Adipose tissue (tissue), 3 donors: ENCODE data around the gene CPAMD8. TPM values are rescaled to one million over a fixed set of nuclear protein-coding genes. Genes with fewer than 3 reads are reported as not detected.
"Not testable (repeated sequence)": the region's sequence is repeated elsewhere in the genome, so short reads cannot be mapped to it uniquely, and the experiment has no call there.

Experiments
- H3K27ac ChIP-seq: one replicate; pipeline ENCODE4 v1.5.1; 2013; ENCODE audit warnings: low read depth, low read length
- WGBS, 3 donors: extraction: QIAGEN DNeasy Blood & Tissue Kit; methylation state at CpG; one replicate each; pipeline ENCODE4 v1.1.7; 2013; 5-methylcytosine and 5-hydroxymethylcytosine counted together
- polyA plus RNA-seq, 3 donors: library from polyadenylated mRNA; stranded (reverse); fragments of 200-250 nt; gene quantifications; one replicate each; pipeline ENCODE4 v1.2.3, GENCODE V29; 2013
- donor health status: healthy with polysubstance abuse.
- donor health status: Bipolar disorder and iron deficiency.
- donor health status: healthy.

The CPAMD8 gene
- polyA plus RNA-seq, 3 donors = 1.5 to 56.2 (median 9.6) TPM

GRCh38 chr19:16938211-16938610 is 88.4 kb downstream of the CPAMD8 start:
- no peak overlapping the region for H3K27ac ChIP-seq
- 85 to 94% (median 93%) methylated on average over 11 of the region's 11 CpGs for WGBS, 3 donors

- H3K27ac ChIP-seq = not testable (repeated sequence)
- WGBS, 3 donors = 91 to 96% (median 92%) methylated on average over 12 of the region's 12 CpGs
These were observed 88.8 kb downstream of the CPAMD8 start for GRCh38 chr19:16937796-16938195.

- WGBS, 3 donors = 66 to 90% (median 89%) methylated on average over 2 of the region's 2 CpGs
- no peak overlapping the region for H3K27ac ChIP-seq
These were observed 89.7 kb downstream of the CPAMD8 start for GRCh38 chr19:16936901-16937300.

GRCh38 chr19:16934489-16934888 is 92.1 kb downstream of the CPAMD8 start:
- WGBS, 3 donors = 91 to 100% (median 97%) methylated on average over 1 of the region's 1 CpG
- no peak overlapping the region for H3K27ac ChIP-seq

DNA sequence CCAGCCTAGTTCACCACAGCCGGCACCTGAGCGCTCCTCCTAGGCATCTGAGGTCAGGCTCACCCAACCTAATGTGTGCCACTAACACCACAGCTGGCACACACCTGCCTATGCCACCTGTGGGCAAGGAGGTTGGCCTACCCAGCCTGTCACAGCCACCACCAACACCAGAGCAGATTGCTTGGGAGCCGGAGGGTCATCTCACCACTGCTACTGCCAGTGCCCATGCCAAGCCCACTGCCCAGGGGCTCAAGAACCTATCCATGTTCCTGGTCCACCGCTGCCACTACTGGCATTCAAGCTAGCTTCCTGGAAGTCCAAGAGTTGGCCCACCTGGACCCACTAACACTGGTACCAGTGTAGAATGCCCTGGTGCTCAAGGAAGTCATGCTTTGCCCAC is 95.3 kb downstream of the CPAMD8 start:
- no peak overlapping the region for H3K27ac ChIP-seq
- WGBS, 3 donors = 94 to 95% (median 95%) methylated on average over 4 of the region's 4 CpGs

DNA sequence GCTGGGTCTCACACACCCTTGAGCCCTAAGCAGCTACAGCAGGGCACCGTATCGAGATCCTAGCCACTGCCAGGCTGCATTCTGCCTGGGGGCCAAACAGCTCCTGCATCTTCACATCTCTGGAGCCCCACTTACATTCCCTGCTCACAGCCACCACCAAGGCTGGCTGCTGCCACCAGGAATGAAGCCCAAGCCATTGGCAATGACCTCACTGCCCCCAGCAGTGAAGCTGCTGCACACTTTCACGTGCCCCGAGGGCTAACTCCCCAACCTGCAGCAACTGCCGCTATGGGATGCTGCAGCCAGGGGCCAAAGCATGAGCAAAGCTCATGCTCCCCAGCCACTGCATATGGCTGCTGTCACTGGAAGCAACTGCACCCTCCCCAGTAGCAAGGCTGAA is 95.9 kb downstream of the CPAMD8 start:
- WGBS, 3 donors = 69 to 81% (median 75%) methylated on average over 5 of the region's 5 CpGs
- H3K27ac ChIP-seq = no peak overlapping the region

DNA sequence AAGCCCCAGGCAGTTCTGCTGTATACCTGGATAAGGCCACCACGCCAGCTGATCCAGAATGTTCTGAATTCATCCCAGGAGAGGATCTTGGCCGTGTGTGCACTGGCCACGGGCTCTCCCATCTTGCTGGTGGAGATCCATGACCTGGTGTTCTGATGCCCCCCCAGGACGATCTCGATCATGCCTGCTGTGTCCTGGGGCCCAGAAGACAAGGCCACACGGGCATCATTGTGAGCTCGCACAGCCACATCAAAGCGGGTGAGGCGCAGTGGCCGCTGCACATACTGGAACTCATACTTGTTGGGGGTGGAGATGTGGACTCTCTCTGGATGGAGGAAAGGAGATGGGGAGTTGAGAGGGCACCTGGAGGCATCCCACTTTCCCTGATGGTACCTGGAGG is 97.7 kb downstream of the CPAMD8 start:
- WGBS, 3 donors = 89 to 97% (median 95%) methylated on average over 10 of the region's 10 CpGs

DNA sequence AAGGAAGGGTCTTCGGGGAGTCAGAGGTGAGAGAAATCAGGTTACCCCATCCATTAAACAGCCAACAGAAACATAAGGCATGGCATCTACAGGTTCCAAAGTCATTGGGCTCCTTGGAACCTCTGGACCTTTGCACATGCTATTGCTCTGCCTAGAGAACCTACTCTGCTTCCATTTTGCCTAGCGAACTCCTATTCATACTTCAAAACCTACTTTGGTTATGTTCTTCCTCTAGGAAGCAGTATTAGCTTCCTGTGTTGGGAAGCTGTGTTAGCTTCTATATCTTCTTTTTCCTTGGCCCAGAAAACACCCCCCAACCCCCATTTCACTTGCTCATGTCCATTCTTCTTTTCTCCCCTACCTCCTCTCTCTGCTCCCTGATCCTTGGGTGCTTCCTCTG is 98.3 kb downstream of the CPAMD8 start:
- WGBS, 3 donors = 94 to 96% (median 96%) methylated on average over 2 of the region's 2 CpGs
- no peak overlapping the region for H3K27ac ChIP-seq

More for the DNA sequence above, 97.7 kb downstream of the CPAMD8 start:
- H3K27ac ChIP-seq = no peak overlapping the region

- H3K27ac ChIP-seq = no peak overlapping the region
- whole genome bisulfite sequencing, 3 donors = 83 to 96% (median 94%) methylated on average over 13 of the region's 13 CpGs
These were observed 98.7 kb downstream of the CPAMD8 start for GRCh38 chr19:16927883-16928282.

GRCh38 chr19:16922949-16923348 is 103.7 kb downstream of the CPAMD8 start:
- 90 to 97% (median 93%) methylated on average over 13 of the region's 13 CpGs for WGBS, 3 donors

DNA sequence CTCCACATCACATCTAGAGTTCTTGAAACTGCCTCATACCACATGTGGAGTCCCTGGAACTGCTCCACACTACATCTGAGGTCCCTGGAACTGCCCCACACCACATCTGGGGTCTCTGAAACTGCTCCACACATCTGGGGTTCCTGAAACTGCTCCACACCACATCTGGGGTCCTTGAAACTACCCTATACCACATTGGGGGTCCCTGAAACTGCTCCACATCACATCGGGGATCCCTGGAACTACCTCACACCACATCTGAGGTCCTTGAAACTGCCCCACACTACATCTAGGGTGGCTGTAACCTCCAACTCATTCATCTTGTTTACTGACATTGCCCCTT is 104.0 kb downstream of the CPAMD8 start:
- 61 to 80% (median 67%) methylated on average over 1 of the region's 1 CpG for WGBS, 3 donors
- H3K27ac ChIP-seq = no peak overlapping the region

More at GRCh38 chr19:16922949-16923348, 103.7 kb downstream of the CPAMD8 start:
- H3K27ac ChIP-seq = no peak overlapping the region

DNA sequence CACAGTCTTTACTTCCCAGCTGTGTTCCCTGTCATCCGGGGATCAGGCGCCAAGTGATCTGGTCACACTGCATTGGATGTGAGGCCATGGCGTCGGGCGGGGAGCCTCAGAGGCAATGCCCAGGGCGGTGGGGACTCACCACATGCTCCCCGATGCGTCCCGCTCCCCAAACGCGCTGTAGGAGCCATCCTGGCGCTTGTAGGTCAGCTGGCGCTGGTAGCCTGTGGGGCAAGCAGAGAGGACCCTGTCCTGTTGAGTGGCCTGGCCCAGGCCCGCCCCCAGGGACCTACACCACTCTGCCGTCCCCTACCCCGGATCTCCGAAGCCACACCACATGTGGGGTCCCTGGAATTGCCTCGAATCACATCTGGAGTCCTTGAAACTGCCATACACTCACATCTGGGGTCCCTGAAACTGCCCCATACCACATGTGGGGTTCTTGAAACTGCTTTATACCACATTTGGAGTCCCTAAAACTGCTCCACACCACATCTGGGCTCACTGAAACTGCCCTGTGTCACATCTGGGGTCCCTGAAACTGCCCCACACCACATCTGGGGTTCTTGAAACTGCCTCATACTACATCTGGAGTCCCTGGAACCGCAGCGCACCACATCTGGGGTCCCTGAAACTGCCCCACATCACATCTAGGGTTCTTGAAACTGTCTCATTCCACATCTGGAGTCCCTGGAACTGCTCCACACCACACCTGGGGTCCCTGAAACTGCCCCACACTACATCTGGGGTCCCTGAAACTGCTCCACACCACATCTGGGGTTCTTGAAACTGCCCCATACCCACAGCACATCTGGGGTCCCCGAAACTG is 104.6 kb downstream of the CPAMD8 start:
- H3K27ac ChIP-seq = no peak overlapping the region
- 78 to 92% (median 91%) methylated on average over 21 of the region's 21 CpGs for WGBS, 3 donors

DNA sequence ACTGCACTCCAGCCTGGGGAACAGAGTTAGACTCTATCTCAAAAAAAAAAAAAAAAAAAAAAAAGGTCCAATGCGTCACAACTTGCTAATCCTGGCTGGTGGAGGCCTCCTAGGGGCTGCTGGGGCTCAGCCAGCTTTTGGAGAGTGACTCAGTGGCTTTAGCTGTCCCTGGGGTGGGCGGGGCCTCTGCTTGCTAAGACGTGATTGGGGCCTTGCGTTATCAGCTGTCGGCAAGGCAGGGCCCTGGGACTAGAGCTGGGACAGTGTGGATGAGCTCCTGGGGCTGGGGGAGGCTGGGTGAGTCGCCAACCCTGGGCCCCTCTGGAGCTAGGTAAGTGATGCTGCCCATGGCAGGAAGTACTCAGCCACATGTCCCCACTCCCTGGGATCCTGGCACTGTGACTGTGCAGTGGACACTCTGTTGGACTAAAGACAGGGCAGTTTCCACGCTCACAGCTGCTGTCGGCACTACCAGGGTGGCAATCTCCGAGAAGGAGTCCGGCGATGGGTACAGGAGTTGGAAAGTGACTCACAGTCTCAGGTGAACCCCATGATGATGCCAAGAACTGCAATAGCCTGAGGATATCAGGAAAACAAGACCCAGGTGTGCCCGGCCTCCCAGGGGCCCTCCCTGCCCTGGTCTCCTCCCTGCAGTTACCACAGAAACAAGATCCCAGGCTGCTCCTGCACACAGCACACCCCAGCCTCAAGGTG is 105.6 kb downstream of the CPAMD8 start:
- WGBS, 3 donors = 59 to 68% (median 67%) methylated on average over 12 of the region's 12 CpGs
- no peak overlapping the region for H3K27ac ChIP-seq

DNA sequence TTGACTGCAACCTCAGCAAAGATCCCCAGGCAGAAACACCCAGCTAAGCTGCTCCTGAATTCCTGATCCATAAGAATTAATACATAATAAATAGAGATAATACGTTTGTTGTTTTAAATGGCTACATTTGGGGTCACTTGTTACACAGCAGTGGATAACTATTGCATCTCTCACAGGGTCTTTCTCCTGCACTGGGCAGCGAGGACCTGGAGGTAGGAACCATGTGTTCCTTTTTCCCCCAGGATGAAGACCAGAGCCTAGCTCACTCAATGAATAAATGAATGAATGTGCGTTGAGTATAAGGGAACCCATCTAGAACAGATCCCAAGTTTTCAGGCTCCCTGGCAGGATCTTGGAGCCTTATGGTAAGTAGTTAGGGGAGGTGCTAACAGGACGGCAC is 107.1 kb downstream of the CPAMD8 start:
- no peak overlapping the region for H3K27ac ChIP-seq
- 67 to 84% (median 72%) methylated on average over 4 of the region's 4 CpGs for WGBS, 3 donors

- 73 to 81% (median 80%) methylated on average over 7 of the region's 7 CpGs for WGBS, 3 donors
- H3K27ac ChIP-seq = no peak overlapping the region
These were observed 109.2 kb downstream of the CPAMD8 start for GRCh38 chr19:16917401-16917800.

DNA sequence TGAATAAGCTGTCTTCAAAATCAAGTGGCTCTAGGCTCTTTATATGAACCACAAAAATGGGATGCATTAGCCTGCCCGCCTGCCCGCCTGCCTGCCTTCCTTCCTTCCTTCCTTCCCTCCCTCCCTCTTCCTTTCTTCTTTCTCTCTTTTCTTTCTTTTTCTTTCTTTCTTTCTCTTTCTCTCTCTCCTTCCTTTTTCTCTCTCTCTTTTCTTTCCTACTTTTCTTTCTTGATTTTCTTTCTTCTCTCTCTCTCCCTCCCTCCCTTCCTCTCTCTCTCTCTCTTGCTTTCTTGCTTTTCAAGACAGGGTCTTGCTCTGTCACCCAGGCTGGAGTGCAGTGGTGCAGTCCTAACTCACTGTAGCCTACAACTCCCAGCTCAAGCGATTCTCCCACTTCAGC is 110.9 kb downstream of the CPAMD8 start:
- no peak overlapping the region for H3K27ac ChIP-seq
- WGBS, 3 donors = 50 to 57% (median 56%) methylated on average over 3 of the region's 3 CpGs

GRCh38 chr19:16915135-16915534 is 111.5 kb downstream of the CPAMD8 start:
- 60 to 84% (median 81%) methylated on average over 3 of the region's 3 CpGs for WGBS, 3 donors
- H3K27ac ChIP-seq = no peak overlapping the region

DNA sequence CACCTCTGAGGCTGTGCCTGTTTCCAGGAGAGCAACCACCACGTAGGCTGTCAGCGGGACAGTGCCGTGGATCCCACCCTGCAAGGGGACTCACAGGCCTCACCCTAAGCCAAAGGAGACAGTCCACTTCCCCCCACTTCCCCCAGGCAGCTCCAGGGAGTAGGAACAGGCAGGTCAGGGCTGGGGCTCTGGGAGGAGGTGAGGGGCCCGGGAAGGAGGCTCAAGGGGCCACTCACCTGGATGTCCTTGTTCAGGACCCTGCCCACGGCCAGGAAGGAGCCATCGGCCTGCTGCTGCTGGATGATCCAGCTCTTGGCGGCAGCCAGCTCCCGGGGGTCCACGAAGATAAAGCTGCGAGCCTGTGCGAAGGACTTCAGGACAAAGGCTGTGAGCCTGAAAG is 112.2 kb downstream of the CPAMD8 start:
- no peak overlapping the region for H3K27ac ChIP-seq
- WGBS, 3 donors = 87 to 94% (median 92%) methylated on average over 11 of the region's 11 CpGs

GRCh38 chr19:16912780-16913179 is 113.8 kb downstream of the CPAMD8 start:
- H3K27ac ChIP-seq = no peak overlapping the region
- 63 to 86% (median 80%) methylated on average over 4 of the region's 4 CpGs for WGBS, 3 donors

GRCh38 chr19:16911046-16911445 is 115.6 kb downstream of the CPAMD8 start:
- WGBS, 3 donors = 85 to 89% (median 86%) methylated on average over 7 of the region's 7 CpGs
- no peak overlapping the region for H3K27ac ChIP-seq
